Activated T-cell treated with anti-CD3 and anti-CD28 coated beads, Interleukin-2, amount 50 U/mL, for 4 hours (primary cell): Measurements from ENCODE around the gene CRY2. TPM values are rescaled to one million over a fixed set of nuclear protein-coding genes. Genes with fewer than 3 reads are reported as not detected.
A peak's percentile ranks its signal among the peaks of the same experiment; 100 is the strongest.
"Not testable (repeated sequence)": the region's sequence is repeated elsewhere in the genome, so short reads cannot be mapped to it uniquely, and the experiment has no call there.

Experiments used
- ATAC-seq, 2 donors: fragments of 200-7000 bp; cut with Tn5 transposase; one replicate each; pipeline ENCODE4 v1.10.0; 2021
- DNase-seq: peaks from one replicate; pipeline ENCODE4 v3.0.0-alpha.2; 2020
- H3K27me3 Mint-ChIP-seq: one replicate; pipeline ENCODE4 v1.8.0; 2021; ENCODE audit warnings: low read depth, mixed read lengths
- H3K36me3 Mint-ChIP-seq: one replicate; pipeline ENCODE4 v1.8.0; 2022; ENCODE audit warnings: mixed read lengths; ENCODE audit not compliant: insufficient read depth
- H3K4me1 Mint-ChIP-seq: one replicate; pipeline ENCODE4 v1.8.0; 2021; ENCODE audit warnings: low read depth, mixed read lengths
- H3K4me3 Mint-ChIP-seq: one replicate; pipeline ENCODE4 v1.8.0; 2021; ENCODE audit warnings: mild to moderate bottlenecking, moderate library complexity, mixed read lengths
- H3K9me3 Mint-ChIP-seq: one replicate; pipeline ENCODE4 v1.8.0; 2021; ENCODE audit warnings: mixed read lengths
- total RNA-seq, 3 donors: library from RNA; stranded (reverse); gene quantifications; one replicate each; pipeline ENCODE4 v1.2.1, GENCODE V29; 2021

CRY2 gene
- total RNA-seq, 3 donors from 2014 or later, result 19.7 to 21.9 (median 19.9) TPM

DNA sequence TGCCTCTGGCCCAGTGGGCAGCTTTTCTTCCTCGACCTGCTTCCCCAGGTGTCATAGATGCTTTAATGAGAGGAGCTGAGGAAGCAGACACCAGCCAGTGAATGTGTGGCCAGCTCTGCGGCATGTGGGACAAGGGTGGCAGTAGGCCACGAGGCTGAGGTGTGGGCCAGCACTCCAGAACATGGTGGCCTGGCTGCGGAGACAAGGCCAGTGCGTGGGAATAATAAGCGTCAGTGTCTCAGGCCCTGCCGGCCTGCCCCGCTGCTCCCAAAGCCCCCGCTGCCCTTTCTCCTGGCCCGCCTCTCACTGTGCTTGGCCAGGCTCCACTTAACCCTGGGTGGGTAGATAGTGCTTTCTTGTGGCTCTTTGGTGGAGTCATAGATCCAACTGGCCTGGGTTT is 40.3 kb downstream of the CRY2 start:
- H3K4me1 Mint-ChIP-seq, result peaks cover 6% of the 10 kb centered on the region
- no peaks in the 10 kb centered on the region for H3K36me3 Mint-ChIP-seq
- ATAC-seq (no peak), DNase-seq (no peak)
- H3K27me3 Mint-ChIP-seq, result no peaks in the 10 kb centered on the region
- H3K4me3 Mint-ChIP-seq, result no peak overlapping the region
- H3K9me3 Mint-ChIP-seq, result no peaks in the 10 kb centered on the region

DNA sequence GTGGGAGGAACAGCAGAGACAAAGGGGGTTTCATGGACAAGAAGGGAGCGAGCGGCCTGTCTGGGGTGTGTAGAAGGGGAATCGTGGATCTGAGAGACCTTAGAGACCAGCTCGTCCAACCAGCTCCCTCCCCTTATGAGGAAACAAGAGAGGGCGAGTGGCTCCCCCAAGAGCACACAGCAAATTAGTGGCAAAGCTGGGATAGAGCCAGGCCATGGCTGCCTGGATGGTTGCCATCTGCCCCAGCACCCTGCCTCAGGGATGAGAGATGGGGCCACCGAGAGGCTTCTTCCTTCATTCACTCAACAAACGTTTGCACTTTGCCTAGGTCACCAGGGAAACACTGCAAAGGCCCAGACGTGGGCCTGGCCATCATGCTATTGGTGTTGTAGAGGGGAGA is 42.3 kb downstream of the CRY2 start:
- ATAC-seq, result no peak
- DNase-seq, result no peak
- peaks cover 4% of the 10 kb centered on the region for H3K27me3 Mint-ChIP-seq
- H3K4me1 Mint-ChIP-seq, result peaks cover 5% of the 10 kb centered on the region
- H3K36me3 Mint-ChIP-seq, result no peaks in the 10 kb centered on the region
- H3K4me3 Mint-ChIP-seq, result no peak overlapping the region
- H3K9me3 Mint-ChIP-seq, result no peaks in the 10 kb centered on the region

DNA sequence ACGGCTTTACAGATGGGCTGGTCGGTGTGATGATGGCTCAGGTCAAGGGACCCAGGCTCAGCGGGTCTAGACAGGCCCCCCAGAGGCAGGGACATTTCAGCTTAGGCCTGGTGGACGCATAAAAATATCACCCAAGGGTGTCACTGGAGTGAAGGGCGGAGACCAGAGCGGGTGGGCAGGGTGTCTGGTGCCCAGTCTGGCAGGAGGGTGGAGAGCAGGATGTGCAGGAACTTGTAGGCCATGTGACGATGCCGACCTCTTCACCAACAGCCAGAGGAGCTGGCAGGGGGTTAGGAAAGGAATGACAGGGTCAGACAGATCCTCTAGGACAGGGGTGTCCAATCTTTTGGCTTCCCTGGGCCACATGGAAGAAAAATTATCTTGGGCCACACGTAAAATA is 42.7 kb downstream of the CRY2 start:
- H3K9me3 Mint-ChIP-seq, result no peaks in the 10 kb centered on the region
- peaks cover 8% of the 10 kb centered on the region for H3K27me3 Mint-ChIP-seq
- H3K36me3 Mint-ChIP-seq, result no peaks in the 10 kb centered on the region
- ATAC-seq, result no peak
- H3K4me3 Mint-ChIP-seq, result no peak overlapping the region
- no peak for DNase-seq
- H3K4me1 Mint-ChIP-seq, result peaks cover 3% of the 10 kb centered on the region

DNA sequence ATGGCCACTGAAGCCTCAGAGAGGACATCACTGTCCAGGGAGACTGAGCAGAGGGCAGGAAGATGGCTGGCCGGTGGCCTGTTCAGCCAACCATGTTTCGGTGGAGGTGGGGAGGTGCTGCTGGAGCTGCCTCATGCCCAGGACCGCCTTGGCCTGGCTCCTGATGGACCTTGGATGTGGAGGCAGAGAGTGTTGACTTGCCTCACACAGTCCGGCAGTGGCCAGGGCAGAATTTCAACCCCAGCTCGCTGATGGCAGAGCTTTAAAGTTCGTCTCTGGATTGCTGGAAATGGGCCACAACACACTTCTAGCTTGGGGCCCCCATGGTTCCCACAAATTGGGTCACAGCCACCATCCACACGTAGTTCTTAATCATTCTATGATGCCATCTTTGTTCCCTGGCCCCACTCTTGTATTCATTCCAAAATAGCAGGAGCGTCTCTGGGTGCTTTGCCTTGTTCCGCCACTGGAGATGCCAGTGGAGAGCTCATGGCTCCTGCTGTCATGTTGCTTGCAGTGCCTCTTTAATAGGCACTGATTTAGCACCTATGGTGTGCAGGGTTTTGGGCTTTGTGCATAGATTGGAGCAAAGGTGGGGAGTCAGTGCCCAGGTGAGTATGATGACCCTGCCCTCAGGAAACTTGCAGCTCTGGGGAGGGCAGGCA is 43.7 kb downstream of the CRY2 start:
- no peak for DNase-seq
- H3K4me1 Mint-ChIP-seq, result no peaks in the 10 kb centered on the region
- H3K9me3 Mint-ChIP-seq, result no peaks in the 10 kb centered on the region
- no peaks in the 10 kb centered on the region for H3K36me3 Mint-ChIP-seq
- no peak overlapping the region for H3K4me3 Mint-ChIP-seq
- H3K27me3 Mint-ChIP-seq, result peaks cover 15% of the 10 kb centered on the region
- ATAC-seq, result no peak

DNA sequence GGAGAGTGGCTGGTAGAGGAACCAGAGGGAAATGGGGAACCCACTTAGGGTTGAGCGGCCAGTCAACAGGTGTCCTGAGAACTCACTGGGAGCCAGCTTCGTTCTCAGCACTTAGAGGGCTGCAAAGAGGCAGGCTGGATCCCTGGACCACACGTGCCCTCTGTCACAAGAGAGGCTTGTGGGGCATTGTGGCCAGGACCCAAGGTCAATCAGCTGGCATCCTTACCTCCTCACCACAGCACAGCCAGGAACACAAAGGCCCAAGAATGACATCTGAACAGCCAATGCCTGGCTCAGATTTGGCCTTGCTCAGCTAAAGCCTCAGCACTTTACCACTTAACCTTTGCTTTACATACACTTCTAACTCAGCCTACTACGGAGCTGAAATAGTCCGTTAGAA is 45.6 kb downstream of the CRY2 start:
- DNase-seq, result no peak
- H3K27me3 Mint-ChIP-seq, result peaks cover 25% of the 10 kb centered on the region
- H3K4me1 Mint-ChIP-seq, result no peaks in the 10 kb centered on the region
- no peaks in the 10 kb centered on the region for H3K36me3 Mint-ChIP-seq
- no peaks in the 10 kb centered on the region for H3K9me3 Mint-ChIP-seq
- H3K4me3 Mint-ChIP-seq, result no peak overlapping the region
- no peak for ATAC-seq

DNA sequence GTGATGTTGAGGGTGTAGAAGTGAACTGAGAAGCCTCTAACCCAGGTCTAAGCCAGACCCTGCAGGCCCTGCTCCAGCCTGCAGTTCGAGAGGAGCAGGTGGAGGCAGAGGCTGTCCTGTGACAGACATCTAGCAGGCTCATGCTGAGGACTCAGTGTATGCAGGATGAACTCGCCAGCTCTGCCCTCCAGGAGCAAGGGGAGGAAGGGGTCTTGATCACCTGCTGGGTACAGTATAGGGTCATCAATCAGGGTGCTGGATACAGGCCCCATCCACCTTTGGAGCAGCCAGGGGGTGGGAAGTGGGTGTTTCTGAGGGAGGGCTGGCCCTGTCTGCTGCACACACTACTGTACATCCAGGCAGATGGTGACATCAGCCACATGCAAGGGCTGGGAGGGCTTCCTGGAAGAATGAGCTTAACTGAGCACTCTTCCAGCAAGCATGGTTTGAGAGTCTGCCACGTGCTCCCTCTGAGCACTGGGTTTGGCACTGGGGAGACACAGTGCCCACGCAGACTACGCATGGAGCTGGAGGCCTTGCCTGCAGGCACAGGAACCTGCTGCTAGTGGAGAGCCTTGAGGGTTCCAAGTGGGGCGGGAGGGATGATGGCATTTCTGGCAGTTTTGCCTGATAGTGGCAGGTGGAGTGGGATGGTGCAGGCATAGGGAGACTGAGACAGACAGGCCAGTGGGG is 47.4 kb downstream of the CRY2 start:
- H3K27me3 Mint-ChIP-seq, result peaks cover 37% of the 10 kb centered on the region

DNA sequence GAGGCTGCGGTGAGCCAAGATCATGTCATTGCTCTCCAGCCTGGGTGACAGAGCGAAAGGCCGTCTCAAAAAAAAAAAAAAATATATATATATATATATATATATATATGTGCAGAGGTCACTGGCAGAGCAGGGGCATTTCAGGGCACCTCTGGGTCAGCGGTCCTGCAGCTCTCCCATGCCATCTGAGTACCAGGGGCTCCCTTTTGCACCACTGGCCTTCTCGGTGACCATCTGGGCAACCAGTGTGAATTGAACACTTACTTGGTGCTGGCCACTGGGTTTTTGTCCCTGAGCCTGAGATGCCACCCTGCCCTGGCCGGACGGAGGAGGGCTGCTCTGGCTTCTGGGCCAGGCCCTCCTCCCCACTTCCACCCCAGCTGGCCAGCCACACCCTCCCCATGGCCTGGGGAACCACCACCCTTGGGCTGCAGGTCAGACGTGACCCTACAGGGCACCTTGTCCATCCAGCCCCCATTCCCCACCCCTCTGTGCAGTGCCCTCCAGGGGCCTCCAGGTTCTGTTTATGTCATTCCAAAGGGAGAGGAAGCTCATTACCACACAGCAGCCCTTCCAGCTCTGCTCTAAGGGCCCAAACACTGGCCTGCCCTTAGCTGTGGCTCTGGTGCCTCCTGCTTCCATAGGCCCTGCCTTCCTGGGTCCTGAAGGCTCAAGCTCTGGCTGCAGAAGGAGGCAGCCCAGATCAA is 48.4 kb downstream of the CRY2 start:
- no peak overlapping the region for H3K4me3 Mint-ChIP-seq
- H3K36me3 Mint-ChIP-seq, result no peaks in the 10 kb centered on the region
- no peak for DNase-seq
- H3K27me3 Mint-ChIP-seq, result peaks cover 41% of the 10 kb centered on the region
- no peaks in the 10 kb centered on the region for H3K9me3 Mint-ChIP-seq
- peaks cover 3% of the 10 kb centered on the region for H3K4me1 Mint-ChIP-seq
- ATAC-seq, result no peak

More for the DNA sequence above, 47.4 kb downstream of the CRY2 start:
- peaks cover 3% of the 10 kb centered on the region for H3K4me1 Mint-ChIP-seq
- ATAC-seq (no peak), DNase-seq (no peak)
- no peak overlapping the region for H3K4me3 Mint-ChIP-seq
- H3K36me3 Mint-ChIP-seq, result no peaks in the 10 kb centered on the region
- H3K9me3 Mint-ChIP-seq, result no peaks in the 10 kb centered on the region

GRCh38 chr11:45896422-45896984 is 49.2 kb downstream of the CRY2 start:
- DNase-seq (no peak), ATAC-seq (no peak)
- peaks cover 42% of the 10 kb centered on the region for H3K27me3 Mint-ChIP-seq
- no peaks in the 10 kb centered on the region for H3K9me3 Mint-ChIP-seq
- no peak overlapping the region for H3K4me3 Mint-ChIP-seq
- H3K36me3 Mint-ChIP-seq, result no peaks in the 10 kb centered on the region
- H3K4me1 Mint-ChIP-seq, result peaks cover 3% of the 10 kb centered on the region

- H3K27me3 Mint-ChIP-seq, result peaks cover 42% of the 10 kb centered on the region
- H3K4me1 Mint-ChIP-seq, result peaks cover 3% of the 10 kb centered on the region
- no peaks in the 10 kb centered on the region for H3K36me3 Mint-ChIP-seq
- ATAC-seq (no peak), DNase-seq (no peak)
- H3K4me3 Mint-ChIP-seq, result no peak overlapping the region
- no peaks in the 10 kb centered on the region for H3K9me3 Mint-ChIP-seq
Observed at GRCh38 chr11:45897556-45897955, 50.3 kb downstream of the CRY2 start.

GRCh38 chr11:45899086-45899447 is 51.8 kb downstream of the CRY2 start:
- Mint-ChIP-seq H3K36me3 (no peaks in the 10 kb centered on the region), H3K4me1 (peaks cover 3% of the 10 kb centered on the region), H3K27me3 (peaks cover 38% of the 10 kb centered on the region), H3K9me3 (no peaks in the 10 kb centered on the region), H3K4me3 (peak overlapping the region; percentile 60)
- no peak for DNase-seq
- no peak for ATAC-seq

DNA sequence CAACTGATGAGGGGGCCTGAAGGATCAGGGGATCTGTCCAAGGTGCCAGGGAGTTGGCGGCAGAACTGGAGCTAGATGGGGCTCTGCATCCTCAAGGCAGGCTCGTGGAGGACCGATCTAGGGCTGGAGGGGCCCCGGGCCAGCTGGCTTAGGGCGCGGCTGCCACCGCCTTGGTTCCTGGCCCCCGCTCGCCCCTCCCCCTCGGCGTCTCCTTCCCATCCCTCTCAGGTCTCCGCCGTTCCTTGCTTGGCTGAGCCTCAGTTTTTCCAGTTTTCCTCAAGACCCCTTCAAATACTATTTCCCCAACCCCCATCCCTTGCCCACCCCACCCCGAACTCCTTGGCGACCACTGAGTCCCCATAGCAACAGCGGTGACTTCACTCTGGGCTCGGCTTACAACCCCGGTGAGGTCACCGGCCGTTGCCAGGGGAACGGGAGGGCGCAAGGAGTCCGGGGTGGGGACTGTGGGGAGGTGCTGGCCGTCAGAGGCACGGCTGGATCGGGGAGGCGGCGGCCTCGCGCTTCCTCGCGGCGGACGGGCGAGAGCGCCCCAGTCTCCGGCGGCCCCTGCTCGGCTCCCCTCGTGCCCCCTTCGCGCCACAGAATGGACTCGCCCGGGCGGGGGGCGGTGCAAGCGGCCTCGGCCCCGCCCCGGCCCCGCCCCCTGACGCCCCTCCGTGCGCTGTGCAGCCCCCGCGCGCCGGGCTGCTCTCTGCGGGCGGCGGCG is 52.3 kb downstream of the CRY2 start:
- Mint-ChIP-seq H3K4me3 (peak overlapping the region; percentile 60), H3K4me1 (peaks cover 3% of the 10 kb centered on the region), H3K27me3 (peaks cover 37% of the 10 kb centered on the region), H3K36me3 (no peaks in the 10 kb centered on the region), H3K9me3 (no peaks in the 10 kb centered on the region)
- DNase-seq (peak; percentile 52), ATAC-seq (peak; percentile 82 to 87)

DNA sequence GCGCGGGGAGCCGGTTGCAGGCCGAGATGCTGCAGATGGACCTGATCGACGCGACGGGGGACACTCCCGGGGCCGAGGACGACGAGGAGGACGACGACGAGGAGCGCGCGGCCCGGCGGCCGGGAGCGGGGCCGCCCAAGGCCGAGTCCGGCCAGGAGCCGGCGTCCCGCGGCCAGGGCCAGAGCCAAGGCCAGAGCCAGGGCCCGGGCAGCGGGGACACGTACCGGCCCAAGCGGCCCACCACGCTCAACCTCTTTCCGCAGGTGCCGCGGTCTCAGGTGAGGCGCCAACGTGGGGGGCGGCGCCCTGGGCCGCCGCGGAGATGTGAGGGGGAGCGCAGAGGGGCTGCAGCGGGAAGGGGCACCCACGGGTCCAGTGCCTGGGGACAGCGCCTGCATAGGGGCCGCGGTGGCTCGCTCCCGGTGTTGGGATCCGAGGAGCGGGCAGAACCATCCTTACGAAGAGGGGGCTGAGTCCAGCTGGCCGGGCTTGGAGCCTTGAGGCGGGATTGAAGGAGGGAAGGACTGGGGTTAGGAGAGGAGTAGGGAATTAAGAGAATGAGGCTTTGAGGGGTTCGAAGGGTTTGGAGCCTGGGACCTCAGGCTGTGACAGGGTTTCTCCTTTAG is 53.0 kb downstream of the CRY2 start:
- not testable (repeated sequence) for H3K36me3 Mint-ChIP-seq, H3K4me1 Mint-ChIP-seq, DNase-seq, ATAC-seq, H3K9me3 Mint-ChIP-seq
- peak overlapping the region; percentile 64 for H3K4me3 Mint-ChIP-seq
- peaks cover 30% of the 10 kb centered on the region for H3K27me3 Mint-ChIP-seq

GRCh38 chr11:45900916-45901617 is 53.8 kb downstream of the CRY2 start:
- DNase-seq (no peak), ATAC-seq (no peak)
- H3K36me3 Mint-ChIP-seq, result no peaks in the 10 kb centered on the region
- peak overlapping the region; percentile 64 for H3K4me3 Mint-ChIP-seq
- H3K4me1 Mint-ChIP-seq, result peaks cover 5% of the 10 kb centered on the region
- H3K9me3 Mint-ChIP-seq, result no peaks in the 10 kb centered on the region
- peaks cover 26% of the 10 kb centered on the region for H3K27me3 Mint-ChIP-seq
